SH-SY5Y (cell line): Measurements from ENCODE around the gene GALNT9.

Experiments used
- GATA2 ChIP-seq: IDR thresholded peaks from 2 replicates; pipeline ENCODE4 v1.6.1; 2011; ENCODE audit warnings: mild to moderate bottlenecking, low read depth, low read length
- GATA3 ChIP-seq: IDR thresholded peaks from 2 replicates; pipeline ENCODE4 v1.6.1; 2011; ENCODE audit warnings: low read depth, mild to moderate bottlenecking, low read length, moderate library complexity

GRCh38 chr12:132349501-132350131, 20.2 kb upstream of the GALNT9 start:
- no peak for TF ChIP-seq GATA3
- TF ChIP-seq GATA2 = no peak
